8988T (cell line): ENCODE measurements around the gene SMYD3.

Source experiments
- DNase-seq: peaks from one replicate; pipeline ENCODE4 v3.0.0; 2011

Gene SMYD3

GRCh38 chr1:246001837-246002230 lies 505.2 kb downstream of the SMYD3 start:
- DNase-seq, result no peak

- DNase-seq, result no peak
Observed at GRCh38 chr1:246001142-246001836, 505.8 kb downstream of the SMYD3 start.

GRCh38 chr1:246000638-246001015 lies 506.5 kb downstream of the SMYD3 start:
- DNase-seq, result no peak

- DNase-seq, result no peak
Observed at GRCh38 chr1:245999697-246000637, 507.1 kb downstream of the SMYD3 start.

GRCh38 chr1:245997471-245998258 lies 509.4 kb downstream of the SMYD3 start:
- DNase-seq, result no peak

GRCh38 chr1:245996811-245997210 lies 510.3 kb downstream of the SMYD3 start:
- DNase-seq, result no peak

- DNase-seq, result no peak
Observed at GRCh38 chr1:245995474-245995873, 511.6 kb downstream of the SMYD3 start.

- no peak for DNase-seq
Observed at GRCh38 chr1:245991266-245991665, 515.8 kb downstream of the SMYD3 start.

GRCh38 chr1:245990315-245991022 lies 516.6 kb downstream of the SMYD3 start:
- no peak for DNase-seq

- no peak for DNase-seq
Observed at GRCh38 chr1:245988393-245989078, 518.5 kb downstream of the SMYD3 start.

GRCh38 chr1:245987997-245988392 lies 519.1 kb downstream of the SMYD3 start:
- DNase-seq, result no peak

- DNase-seq, result no peak
Observed at GRCh38 chr1:245987577-245987976, 519.5 kb downstream of the SMYD3 start.

GRCh38 chr1:245987219-245987545 lies 519.9 kb downstream of the SMYD3 start:
- peak; percentile 22 for DNase-seq

GRCh38 chr1:245986404-245987218 lies 520.5 kb downstream of the SMYD3 start:
- DNase-seq, result peak; percentile 37

GRCh38 chr1:245984390-245985155 lies 522.5 kb downstream of the SMYD3 start:
- DNase-seq, result no peak

- no peak for DNase-seq
Observed at GRCh38 chr1:245983294-245983967, 523.6 kb downstream of the SMYD3 start.

- no peak for DNase-seq
Observed at GRCh38 chr1:245979589-245979988, 527.5 kb downstream of the SMYD3 start.

GRCh38 chr1:245978915-245979314 lies 528.2 kb downstream of the SMYD3 start:
- DNase-seq, result no peak

GRCh38 chr1:245972476-245972875 lies 534.6 kb downstream of the SMYD3 start:
- no peak for DNase-seq

- DNase-seq, result no peak
Observed at GRCh38 chr1:245971711-245972085, 535.4 kb downstream of the SMYD3 start.
